ENCODE measurements around the gene JAK1. TPM values are rescaled to one million over a fixed set of nuclear protein-coding genes. Genes with fewer than 3 reads are reported as not detected.
"Not testable (repeated sequence)": the region's sequence is repeated elsewhere in the genome, so short reads cannot be mapped to it uniquely, and the experiment has no call there.

Gene JAK1
- 10 to 100 TPM in 11 of 12 donors, not detected in 1; 48.7 to 80.9 (median 67.7) TPM for polyA plus RNA-seq (ENCODE audit: insufficient read length in 12 of 12)
- long read RNA-seq, donor 1, full-length matches to known transcripts = 3 of 48 reads
- long read RNA-seq, donor 1, partial matches to known transcripts = 45 of 48 reads
- long read RNA-seq, donor 1, other reads (novel, unspliced or antisense) = 0 of 48 reads
- long read RNA-seq, donor 2, full-length matches to known transcripts = 9 of 15 reads
- long read RNA-seq, donor 2, partial matches to known transcripts = 6 of 15 reads
- long read RNA-seq, donor 2, other reads (novel, unspliced or antisense) = 0 of 15 reads
- long read RNA-seq, donor 3, full-length matches to known transcripts = 2 of 2 reads
- long read RNA-seq, donor 3, partial matches to known transcripts = 0 of 2 reads
- long read RNA-seq, donor 3, other reads (novel, unspliced or antisense) = 0 of 2 reads
- long read RNA-seq, donor 4, full-length matches to known transcripts = 2 of 23 reads
- long read RNA-seq, donor 4, partial matches to known transcripts = 21 of 23 reads
- long read RNA-seq, donor 4, other reads (novel, unspliced or antisense) = 0 of 23 reads
- long read RNA-seq, donor 5, full-length matches to known transcripts = 6 of 22 reads
- long read RNA-seq, donor 5, partial matches to known transcripts = 16 of 22 reads
- long read RNA-seq, donor 5, other reads (novel, unspliced or antisense) = 0 of 22 reads
- long read RNA-seq, donor 6, full-length matches to known transcripts = 1 of 1 reads
- long read RNA-seq, donor 6, partial matches to known transcripts = 0 of 1 reads
- long read RNA-seq, donor 6, other reads (novel, unspliced or antisense) = 0 of 1 reads
- long read RNA-seq, donor 7, full-length matches to known transcripts = 2 of 11 reads
- long read RNA-seq, donor 7, partial matches to known transcripts = 9 of 11 reads
- long read RNA-seq, donor 7, other reads (novel, unspliced or antisense) = 0 of 11 reads
- long read RNA-seq, donor 8, full-length matches to known transcripts = 4 of 4 reads
- long read RNA-seq, donor 8, partial matches to known transcripts = 0 of 4 reads
- long read RNA-seq, donor 8, other reads (novel, unspliced or antisense) = 0 of 4 reads
- long read RNA-seq, donor 9, full-length matches to known transcripts = 1 of 14 reads
- long read RNA-seq, donor 9, partial matches to known transcripts = 13 of 14 reads
- long read RNA-seq, donor 9, other reads (novel, unspliced or antisense) = 0 of 14 reads
- long read RNA-seq, donor 10, full-length matches to known transcripts = 4 of 15 reads
- long read RNA-seq, donor 10, partial matches to known transcripts = 11 of 15 reads
- long read RNA-seq, donor 10, other reads (novel, unspliced or antisense) = 0 of 15 reads
- long read RNA-seq, donor 11, full-length matches to known transcripts = 1 of 1 reads
- long read RNA-seq, donor 11, partial matches to known transcripts = 0 of 1 reads
- long read RNA-seq, donor 11, other reads (novel, unspliced or antisense) = 0 of 1 reads

DNA sequence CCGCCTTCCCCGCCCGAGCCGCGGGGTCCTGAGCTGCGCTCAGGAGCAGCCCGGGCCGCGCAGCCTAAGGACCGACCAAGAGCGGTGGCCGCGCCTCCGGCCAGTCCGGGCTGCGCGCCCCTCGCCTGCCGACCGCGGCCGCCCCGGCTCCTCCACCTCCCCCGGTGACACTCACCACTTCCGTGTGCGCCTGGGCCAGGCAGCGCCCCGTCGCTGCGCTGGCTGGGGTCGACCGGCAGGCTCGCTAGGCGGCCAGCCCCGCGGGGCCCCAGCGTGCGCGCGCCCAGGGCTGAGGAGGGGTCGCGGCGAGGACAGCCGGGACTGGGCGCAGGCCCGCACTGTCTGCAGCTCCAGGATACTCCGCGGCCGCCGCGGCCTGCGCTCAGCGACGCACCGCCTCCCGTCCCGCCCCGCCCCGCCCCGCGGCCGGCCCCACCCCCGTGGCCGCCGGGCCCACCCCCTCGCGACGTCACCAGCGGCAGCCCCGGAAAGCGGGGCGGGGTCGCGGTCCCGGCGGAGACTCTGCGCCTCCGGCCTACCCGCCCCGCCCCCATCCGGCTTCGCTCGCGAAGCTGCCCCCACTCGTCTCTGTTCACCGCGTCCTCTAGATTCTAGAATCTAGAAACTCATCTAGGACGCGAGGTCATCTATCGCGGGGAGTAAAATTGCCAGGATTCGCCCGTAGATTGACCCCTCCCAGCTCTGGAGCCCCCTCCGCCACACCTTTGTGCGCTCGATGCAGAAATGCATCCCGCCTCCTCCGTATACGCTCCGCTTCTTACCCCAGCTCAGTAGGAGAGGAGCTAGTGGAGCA lies at the start of gene JAK1:
JAK1 (minus strand) TSS at position 392 of the 814 bp plus-strand sequence. CDS start 80,285 bp downstream, outside the sequence.
- DNase-seq = peak; percentile 88

DNA sequence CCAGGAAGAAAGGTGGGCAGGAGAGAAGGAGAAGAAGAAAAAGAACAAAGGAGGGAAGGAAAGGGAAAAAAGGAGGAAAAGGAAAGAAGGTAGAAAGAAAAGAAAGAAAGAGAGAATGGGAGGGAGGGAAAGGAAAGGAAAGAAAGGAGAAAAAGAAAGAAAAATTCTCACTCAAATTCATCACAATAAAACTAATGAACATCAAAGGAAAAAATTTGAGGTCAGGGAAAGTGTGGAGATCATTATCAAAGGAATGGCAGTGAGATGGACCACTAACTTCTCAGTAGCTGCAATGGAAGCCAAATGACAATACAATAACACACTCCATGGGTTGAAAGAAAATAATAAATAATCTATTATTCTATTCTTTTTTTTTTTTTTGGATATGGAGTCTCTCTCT lies 48.0 kb upstream of the JAK1 start:
- no peak for DNase-seq

- no peak for DNase-seq
Measured at GRCh38 chr1:65011983-65012382, 45.6 kb upstream of the JAK1 start.

- DNase-seq = no peak
Measured at GRCh38 chr1:65009724-65010420, 43.5 kb upstream of the JAK1 start.

GRCh38 chr1:65009176-65009575 lies 42.8 kb upstream of the JAK1 start:
- no peak for DNase-seq

GRCh38 chr1:65006806-65007205 lies 40.5 kb upstream of the JAK1 start:
- no peak for DNase-seq

- no peak for DNase-seq
Measured at GRCh38 chr1:65003316-65003664, 36.9 kb upstream of the JAK1 start.

DNA sequence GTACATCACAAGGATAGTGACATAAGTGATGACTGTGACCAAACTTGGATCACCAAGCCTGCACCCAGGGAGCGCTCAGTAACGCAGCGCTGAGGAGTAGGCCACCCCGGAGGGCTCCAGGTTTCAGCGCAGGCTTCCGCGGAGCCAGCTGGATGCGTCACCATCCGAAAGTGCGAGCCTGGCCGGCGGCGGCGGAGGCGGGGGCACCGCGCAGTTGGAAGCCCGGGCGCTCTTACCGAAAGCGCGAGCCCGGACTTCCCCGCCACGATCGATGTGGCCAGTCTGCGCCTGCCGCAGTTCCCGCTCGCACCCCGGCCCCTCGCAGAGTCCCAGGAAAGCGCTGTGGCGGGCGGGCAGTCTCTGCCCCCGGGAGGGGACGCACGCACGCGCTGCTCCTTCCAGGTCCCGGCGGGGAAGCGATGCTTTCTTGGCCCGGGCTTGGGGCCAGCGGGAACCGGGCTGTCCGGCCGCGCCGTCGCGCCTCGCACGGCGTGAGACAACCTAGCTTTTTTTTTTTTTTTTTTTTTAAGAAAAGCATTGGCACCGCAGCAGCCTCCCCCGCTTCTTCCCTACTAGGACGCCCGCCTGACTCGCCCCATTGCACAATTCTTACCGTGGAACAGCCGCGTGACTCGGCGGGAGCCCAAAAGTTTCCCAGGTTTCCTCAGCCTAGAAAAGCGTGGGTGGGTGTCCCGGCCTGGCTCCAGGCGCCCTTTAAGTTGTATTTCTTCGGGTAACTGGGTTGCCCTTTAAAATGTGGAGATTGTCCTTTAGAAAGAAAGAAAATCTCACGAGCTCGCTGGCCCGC lies 36.4 kb upstream of the JAK1 start:
- DNase-seq = peak; percentile 67

DNA sequence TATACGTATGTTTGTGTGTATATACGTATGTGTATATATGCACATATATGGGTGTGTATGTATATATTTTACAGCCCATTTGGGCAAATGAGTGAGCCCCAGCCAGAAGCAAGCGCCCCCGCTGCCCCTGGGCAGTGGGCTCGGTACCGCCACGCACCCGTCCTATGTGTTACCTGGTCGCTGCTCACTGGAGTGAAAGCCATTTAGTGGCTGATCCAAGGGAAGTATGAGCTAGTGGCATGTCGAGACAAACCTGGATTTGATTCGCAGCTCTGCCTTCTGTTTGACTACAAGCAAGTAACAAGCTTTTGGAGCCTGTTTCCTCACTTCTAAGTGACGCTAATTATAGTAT lies 35.8 kb upstream of the JAK1 start:
- no peak for DNase-seq

GRCh38 chr1:65001231-65001792 lies 35.0 kb upstream of the JAK1 start:
- DNase-seq = peak; percentile 43

GRCh38 chr1:64998425-64998948 lies 32.1 kb upstream of the JAK1 start:
- not testable (repeated sequence) for DNase-seq

GRCh38 chr1:64996541-64997257 lies 30.4 kb upstream of the JAK1 start:
- DNase-seq = no peak

DNA sequence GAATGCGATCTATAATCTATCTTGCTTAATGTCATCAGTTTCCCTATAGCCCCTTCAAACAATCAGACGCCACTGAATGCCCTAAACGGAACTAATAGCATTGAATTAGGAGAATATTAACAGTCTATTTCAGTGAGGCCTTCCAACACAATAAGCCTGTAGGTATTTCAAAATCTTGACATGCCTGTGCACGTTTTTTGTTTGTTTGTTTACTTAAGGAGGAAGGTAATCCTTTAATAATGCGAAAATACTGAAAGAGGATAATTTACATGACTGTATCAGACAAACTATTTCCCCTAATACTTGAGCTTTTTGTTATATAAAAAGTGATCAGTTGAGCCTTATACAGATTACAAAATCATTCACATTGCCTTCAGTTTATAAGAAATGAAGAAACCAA lies 29.0 kb upstream of the JAK1 start:
- no peak for DNase-seq

GRCh38 chr1:64986903-64987871 lies 20.8 kb upstream of the JAK1 start:
- DNase-seq = no peak

DNA sequence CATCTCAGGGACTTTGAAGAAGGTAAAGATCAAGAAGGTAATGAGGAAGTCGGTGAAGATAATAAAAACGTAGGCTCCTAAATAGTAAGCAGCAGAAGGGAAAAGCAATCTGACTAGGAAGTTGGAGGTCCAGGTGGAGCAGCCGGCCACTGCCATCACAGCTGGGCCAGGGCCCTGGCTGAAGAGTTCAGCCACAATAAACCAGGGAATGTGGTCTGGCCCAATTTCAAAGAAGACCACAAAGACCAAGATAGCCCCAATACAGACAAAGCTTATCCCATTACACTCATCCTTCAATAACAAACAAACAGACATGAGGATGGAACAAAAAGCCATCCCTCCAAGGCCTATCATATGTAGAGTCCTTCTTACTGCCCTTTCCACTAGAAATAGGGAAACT lies 18.4 kb upstream of the JAK1 start:
- no peak for DNase-seq

GRCh38 chr1:64984106-64984505 lies 17.8 kb upstream of the JAK1 start:
- no peak for DNase-seq

DNA sequence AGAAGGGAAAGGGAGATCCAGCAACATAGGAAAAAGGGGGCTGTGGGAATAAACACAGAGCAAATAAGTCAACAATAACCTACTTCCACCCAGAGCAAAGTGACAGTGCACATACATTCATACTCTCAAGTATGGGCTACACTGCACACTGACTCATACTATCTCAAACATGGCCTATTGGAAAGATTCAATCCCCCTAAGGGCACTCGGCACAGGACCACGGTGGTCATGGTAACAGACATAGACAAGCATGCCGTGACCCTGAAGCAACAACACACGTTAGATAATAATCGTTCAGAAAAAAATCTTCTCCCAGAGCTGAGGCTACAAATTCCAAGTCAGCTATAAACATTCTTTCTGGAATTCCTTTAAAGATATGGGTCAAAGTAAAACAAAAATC lies 16.8 kb upstream of the JAK1 start:
- DNase-seq = no peak
